Mesenchymal stem cell (in vitro differentiated cells and primary cell): ENCODE measurements around the gene RSPH1.
A peak's percentile ranks its signal among the peaks of the same experiment; 100 is the strongest.

Experiments used
- DNase-seq: peaks from one replicate; pipeline ENCODE4 v3.0.0-alpha.2; 2013
- H2AFZ ChIP-seq: one replicate; pipeline ENCODE4 v1.6.1; 2013; ENCODE audit warnings: low read depth, mild to moderate bottlenecking, control low read depth, inconsistent platforms, low read length, moderate library complexity
- H2AK5ac ChIP-seq: 2 replicates; pipeline ENCODE4 v1.6.1; 2013; ENCODE audit warnings: low read length, moderate library complexity, mild to moderate bottlenecking, inconsistent platforms; ENCODE audit not compliant: severe bottlenecking
- H2BK120ac ChIP-seq: one replicate; pipeline ENCODE4 v1.6.1; 2013; ENCODE audit warnings: low read depth, mild to moderate bottlenecking, inconsistent platforms, low read length, moderate library complexity
- H2BK12ac ChIP-seq, 2 experiments: one replicate each; pipeline ENCODE4 v1.6.1; 2013; ENCODE audit warnings: inconsistent platforms in 2 of 2, low read length in 2 of 2, mild to moderate bottlenecking in 2 of 2, moderate library complexity in 2 of 2, control low read depth in 1 of 2
- H2BK15ac ChIP-seq: one replicate; pipeline ENCODE4 v1.6.1; 2013; ENCODE audit warnings: mild to moderate bottlenecking, low read depth, inconsistent platforms; ENCODE audit not compliant: poor library complexity, severe bottlenecking
- H2BK5ac ChIP-seq: 2 replicates; pipeline ENCODE4 v1.6.1; 2013; ENCODE audit warnings: low read depth, mild to moderate bottlenecking, low read length, control low read depth, inconsistent platforms; ENCODE audit not compliant: poor library complexity, severe bottlenecking
- H3K14ac ChIP-seq, 2 experiments: one replicate each; pipeline ENCODE4 v1.6.1; 2013; ENCODE audit warnings: inconsistent platforms in 2 of 2, low read length in 2 of 2, control low read depth in 1 of 2, mild to moderate bottlenecking in 1 of 2, moderate library complexity in 1 of 2
- H3K18ac ChIP-seq, 2 experiments: one replicate each; pipeline ENCODE4 v1.6.1; 2013; ENCODE audit warnings: inconsistent platforms in 2 of 2, low read length in 2 of 2, control low read depth in 1 of 2, low read depth in 1 of 2, mild to moderate bottlenecking in 1 of 2
- H3K23ac ChIP-seq, 2 experiments: one replicate each; pipeline ENCODE4 v1.6.1; 2013; ENCODE audit warnings: inconsistent platforms in 2 of 2, low read length in 2 of 2, mild to moderate bottlenecking in 2 of 2, moderate library complexity in 2 of 2, control low read depth in 1 of 2
- H3K27ac ChIP-seq: 2 replicates; pipeline ENCODE4 v1.5.1; 2013; ENCODE audit warnings: mild to moderate bottlenecking, moderate library complexity, low read length, control low read depth, inconsistent platforms; ENCODE audit not compliant: poor library complexity, severe bottlenecking
- H3K27me3 ChIP-seq, 2 experiments: 2 replicates each; pipeline versions ENCODE4 v1.6.1 to v1.7.0; 2013; ENCODE audit warnings: low read length in 2 of 2, mild to moderate bottlenecking in 2 of 2, moderate library complexity in 2 of 2, control low read depth in 1 of 2, inconsistent platforms in 1 of 2; ENCODE audit not compliant: control insufficient read depth in 1 of 2, insufficient read depth in 1 of 2
- H3K36me3 ChIP-seq, 2 experiments: 2 replicates each; pipeline versions ENCODE4 v1.6.1 to v1.7.0; 2013; ENCODE audit warnings: low read length in 2 of 2, control low read depth in 1 of 2, inconsistent platforms in 1 of 2, low read depth in 1 of 2, mild to moderate bottlenecking in 1 of 2; ENCODE audit not compliant: insufficient read depth in 2 of 2, control insufficient read depth in 1 of 2
- H3K4ac ChIP-seq, 2 experiments: one replicate each; pipeline ENCODE4 v1.6.1; 2013; ENCODE audit warnings: inconsistent platforms in 2 of 2, low read length in 2 of 2, mild to moderate bottlenecking in 2 of 2, moderate library complexity in 2 of 2, control low read depth in 1 of 2, low read depth in 1 of 2
- H3K4me1 ChIP-seq: 2 replicates; pipeline ENCODE4 v1.6.1; 2013; ENCODE audit warnings: low read depth, low read length, control low read depth; ENCODE audit not compliant: control insufficient read depth, insufficient read depth
- H3K4me2 ChIP-seq: 2 replicates; pipeline ENCODE4 v1.6.1; 2013; ENCODE audit warnings: low read length, mild to moderate bottlenecking, inconsistent platforms; ENCODE audit not compliant: poor library complexity, severe bottlenecking
- H3K4me3 ChIP-seq, 2 experiments: 2 replicates each; pipeline versions ENCODE4 v1.5.1 to v1.7.0; 2013; ENCODE audit warnings: low read length in 2 of 2, mild to moderate bottlenecking in 2 of 2, control low read depth in 1 of 2, low read depth in 1 of 2; ENCODE audit not compliant: insufficient read depth in 1 of 2
- H3K79me1 ChIP-seq: replicated peaks from 2 replicates; pipeline ENCODE4 v1.6.1; 2013; ENCODE audit warnings: mild to moderate bottlenecking, control low read depth, low read length, inconsistent platforms; ENCODE audit not compliant: poor library complexity, severe bottlenecking
- H3K9ac ChIP-seq: 2 replicates; pipeline ENCODE4 v1.7.0; 2013; ENCODE audit warnings: mild to moderate bottlenecking, low read length, moderate library complexity
- H3K9me3 ChIP-seq: 2 replicates; pipeline ENCODE4 v1.7.0; 2013; ENCODE audit warnings: mild to moderate bottlenecking, low read length; ENCODE audit not compliant: control insufficient read depth
- H4K8ac ChIP-seq: one replicate; pipeline ENCODE4 v1.6.1; 2013; ENCODE audit warnings: inconsistent platforms, mild to moderate bottlenecking, low read length, moderate library complexity
- H4K91ac ChIP-seq: one replicate; pipeline ENCODE4 v1.6.1; 2013; ENCODE audit warnings: mild to moderate bottlenecking, low read length, inconsistent platforms
- WGBS: methylation state at CpG from one replicate; pipeline ENCODE4 v1.1.7; 2013; ENCODE audit warnings: mixed read lengths; 5-methylcytosine and 5-hydroxymethylcytosine counted together

The RSPH1 gene

DNA sequence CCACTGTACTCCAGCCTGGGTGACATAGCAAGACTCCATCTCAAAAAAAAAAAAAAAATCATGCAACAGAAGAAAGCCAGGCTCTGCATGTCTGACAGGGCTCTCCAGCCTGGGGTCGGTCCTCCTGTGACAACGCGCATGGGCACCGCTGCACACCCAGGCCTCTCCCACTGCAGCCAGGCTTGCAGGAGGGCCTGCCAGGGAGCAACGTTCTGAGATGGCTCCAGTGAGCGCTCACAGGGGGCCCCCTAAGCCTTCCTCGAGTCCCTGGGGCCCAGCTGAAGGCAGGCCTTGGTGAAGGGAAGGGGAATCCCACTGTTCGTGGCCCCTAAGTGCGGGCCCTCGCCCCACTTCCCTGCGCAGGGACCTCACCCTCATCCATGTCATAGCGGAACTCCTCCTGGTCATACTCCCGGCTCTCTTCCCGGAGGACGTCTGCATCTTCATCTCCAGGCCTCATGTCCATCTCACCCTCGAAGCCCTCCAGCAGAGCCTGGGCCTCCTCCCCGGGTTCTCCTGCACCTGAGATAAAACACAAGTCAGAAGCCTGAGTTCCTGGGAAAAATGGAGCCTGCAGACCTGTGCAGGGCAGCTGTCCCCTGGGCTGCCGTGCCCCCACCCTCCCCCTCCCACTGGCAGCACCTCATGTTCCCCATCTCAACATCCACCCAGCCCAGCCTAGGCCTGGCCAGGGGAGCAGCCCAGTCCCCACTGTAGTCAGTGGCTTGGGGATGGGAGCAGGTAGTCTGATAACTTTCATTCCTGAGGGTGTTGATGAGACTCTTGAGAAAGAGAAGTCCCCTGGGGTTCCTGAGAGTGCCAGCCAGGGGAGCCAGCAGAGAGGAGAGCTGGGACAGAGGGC lies 20.3 kb downstream of the RSPH1 start:
- H3K14ac ChIP-seq, result no peak overlapping the region
- no peak overlapping the region for H3K9ac ChIP-seq
- 86% methylated on average over 18 of the region's 18 CpGs for WGBS
- peaks cover 0 to 29% of the 10 kb centered on the region in 2 experiments for H3K27me3 ChIP-seq
- H2BK12ac ChIP-seq, result no peak overlapping the region
- H4K91ac ChIP-seq, result no peak overlapping the region
- no peak for DNase-seq
- no peaks in the 10 kb centered on the region for H3K9me3 ChIP-seq
- peaks cover 24% of the 10 kb centered on the region for H3K4me1 ChIP-seq
- no peak overlapping the region for H4K8ac ChIP-seq
- H2BK120ac ChIP-seq, result no peak overlapping the region
- H3K4ac ChIP-seq, result no peak overlapping the region
- no peak overlapping the region for H3K4me2 ChIP-seq
- no peak overlapping the region for H3K18ac ChIP-seq
- no peak overlapping the region for H3K23ac ChIP-seq
- H2BK15ac ChIP-seq, result no peak overlapping the region
- no peak overlapping the region for H3K4me3 ChIP-seq
- peaks cover 0 to 2% of the 10 kb centered on the region in 2 experiments for H3K36me3 ChIP-seq
- H2AFZ ChIP-seq, result no peak overlapping the region
- no peaks in the 10 kb centered on the region for H3K79me1 ChIP-seq
- peak overlapping the region; percentile 81 for H3K27ac ChIP-seq
- H2BK5ac ChIP-seq, result no peak overlapping the region
- peak overlapping the region; percentile 25 for H2AK5ac ChIP-seq

DNA sequence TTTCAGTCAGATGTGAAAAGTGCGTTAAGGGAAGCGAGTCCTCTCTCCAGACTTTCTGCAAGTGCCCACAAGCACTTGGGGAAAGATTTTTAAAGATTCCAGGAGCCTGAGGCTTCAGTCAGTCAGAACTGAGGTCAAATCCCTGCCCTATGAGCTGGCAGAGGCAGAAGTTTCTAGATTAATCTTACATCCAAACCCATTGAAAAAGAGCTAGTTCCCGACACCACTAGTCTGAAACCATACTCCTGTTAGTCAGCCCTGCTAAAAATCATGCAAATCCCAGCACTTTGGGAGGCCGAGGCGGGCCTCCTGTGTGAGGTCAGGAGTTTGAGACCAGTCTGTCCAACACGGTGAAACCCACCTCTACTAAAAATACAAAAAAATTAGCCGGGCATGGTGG lies 21.0 kb downstream of the RSPH1 start:
- Histone ChIP-seq H3K9ac (no peak overlapping the region), H3K27me3 (peaks cover 0 to 29% of the 10 kb centered on the region in 2 experiments), H2BK15ac (no peak overlapping the region), H3K23ac (no peak overlapping the region), H3K9me3 (no peaks in the 10 kb centered on the region), H3K4me2 (no peak overlapping the region), H3K14ac (no peak overlapping the region), H2BK5ac (no peak overlapping the region), H2BK12ac (no peak overlapping the region), H3K4me3 (no peak overlapping the region), H3K4ac (no peak overlapping the region), H2AK5ac (no peak overlapping the region), H3K4me1 (peaks cover 24% of the 10 kb centered on the region), H4K91ac (no peak overlapping the region), H2BK120ac (no peak overlapping the region), H3K79me1 (no peaks in the 10 kb centered on the region), H2AFZ (no peak overlapping the region), H4K8ac (no peak overlapping the region), H3K18ac (no peak overlapping the region), H3K36me3 (peaks cover 0 to 2% of the 10 kb centered on the region in 2 experiments), H3K27ac (peak overlapping the region; percentile 81)
- DNase-seq, result no peak
- 74% methylated on average over 7 of the region's 7 CpGs for WGBS

DNA sequence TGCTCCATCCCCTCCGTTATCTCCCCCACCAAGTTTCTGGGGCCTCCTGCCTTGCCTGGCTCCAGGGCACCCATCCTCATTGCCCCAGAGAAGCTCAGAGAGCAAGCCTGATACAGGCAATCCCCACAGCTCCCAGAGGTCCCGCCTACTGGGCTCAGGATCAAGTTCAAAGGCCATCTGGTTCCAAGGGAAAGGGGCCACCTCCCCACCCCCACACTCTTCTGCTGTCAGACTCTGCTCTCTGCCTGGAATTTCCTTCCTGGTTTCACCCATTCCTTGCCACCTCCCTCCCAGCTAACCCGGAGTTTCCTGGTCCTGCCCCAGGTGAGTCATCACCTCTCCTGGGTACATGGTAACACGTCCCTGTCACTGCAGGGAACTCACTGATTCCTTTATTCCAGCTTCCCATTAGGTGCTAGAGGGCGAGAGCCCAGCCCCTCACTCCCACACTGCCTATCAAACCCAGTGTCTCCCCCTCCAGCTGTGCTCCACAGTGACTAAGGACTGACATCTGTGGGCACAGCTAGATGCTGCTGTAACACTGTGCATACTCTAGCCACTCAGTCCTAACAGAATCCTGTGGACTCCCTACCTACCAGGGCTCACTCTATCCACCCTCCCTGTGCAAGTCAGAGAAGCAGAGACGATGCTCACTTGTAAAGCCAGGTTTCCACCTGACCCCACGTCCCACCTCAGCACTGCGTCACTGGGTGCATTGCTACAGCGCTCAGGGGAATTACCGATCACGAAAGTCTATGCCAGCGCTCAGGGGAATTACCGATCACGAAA lies 21.8 kb downstream of the RSPH1 start:
- no peaks in the 10 kb centered on the region for H3K79me1 ChIP-seq
- no peak overlapping the region for H3K23ac ChIP-seq
- H2BK15ac ChIP-seq, result no peak overlapping the region
- peak overlapping the region; percentile 81 for H3K27ac ChIP-seq
- H3K9me3 ChIP-seq, result no peaks in the 10 kb centered on the region
- 53% methylated on average over 12 of the region's 14 CpGs for WGBS
- peak; percentile 26 for DNase-seq
- no peak overlapping the region for H3K4me3 ChIP-seq
- peaks cover 0 to 2% of the 10 kb centered on the region in 2 experiments for H3K36me3 ChIP-seq
- no peak overlapping the region for H3K4ac ChIP-seq
- peak overlapping the region; percentile 79 for H2AK5ac ChIP-seq
- no peak overlapping the region for H4K8ac ChIP-seq
- H3K9ac ChIP-seq, result no peak overlapping the region
- H3K27me3 ChIP-seq, result peaks cover 0 to 26% of the 10 kb centered on the region in 2 experiments
- H4K91ac ChIP-seq, result no peak overlapping the region
- peak overlapping the region; percentile 80 for H2BK5ac ChIP-seq
- peak overlapping the region in 1 of 2 experiments; percentile 38 for H3K14ac ChIP-seq
- H2BK120ac ChIP-seq, result no peak overlapping the region
- no peak overlapping the region for H2AFZ ChIP-seq
- H3K4me2 ChIP-seq, result no peak overlapping the region
- H3K18ac ChIP-seq, result no peak overlapping the region
- peaks cover 24% of the 10 kb centered on the region for H3K4me1 ChIP-seq
- H2BK12ac ChIP-seq, result no peak overlapping the region

DNA sequence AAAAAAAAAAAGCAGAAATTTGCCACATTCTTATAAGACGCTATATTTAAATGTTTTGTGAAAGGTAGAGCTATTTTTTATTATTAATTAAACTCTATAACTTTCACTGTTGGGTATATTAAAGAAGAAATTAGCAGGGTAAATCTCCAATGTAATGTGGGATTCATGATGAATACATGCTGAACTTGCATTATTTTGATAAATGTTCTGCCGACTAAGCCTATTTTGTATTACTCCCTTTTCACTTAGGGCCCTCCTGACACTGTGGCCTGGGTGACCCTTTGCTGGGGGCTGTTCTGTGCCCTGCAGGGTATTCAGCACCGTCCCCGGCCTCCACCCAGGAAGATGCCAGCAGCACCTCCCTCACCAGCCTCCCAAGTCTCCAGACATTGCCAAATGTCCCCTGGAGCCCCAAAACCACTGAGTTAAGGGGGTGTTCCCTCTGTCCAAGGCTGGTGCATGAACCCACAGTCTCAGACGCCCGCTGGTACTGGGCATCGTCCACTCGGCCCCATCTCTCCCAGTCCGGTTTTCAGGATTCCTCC lies 22.5 kb downstream of the RSPH1 start:
- H3K9me3 ChIP-seq, result no peaks in the 10 kb centered on the region
- no peak overlapping the region for H2BK15ac ChIP-seq
- H3K79me1 ChIP-seq, result no peaks in the 10 kb centered on the region
- peak overlapping the region; percentile 80 for H2BK5ac ChIP-seq
- H3K14ac ChIP-seq, result no peak overlapping the region
- H2AFZ ChIP-seq, result no peak overlapping the region
- H2BK120ac ChIP-seq, result no peak overlapping the region
- peak overlapping the region; percentile 79 for H2AK5ac ChIP-seq
- no peak overlapping the region for H2BK12ac ChIP-seq
- no peak overlapping the region for H3K9ac ChIP-seq
- peaks cover 0 to 2% of the 10 kb centered on the region in 2 experiments for H3K36me3 ChIP-seq
- no peak overlapping the region for H3K4me2 ChIP-seq
- no peak overlapping the region for H3K18ac ChIP-seq
- no peak overlapping the region for H3K4ac ChIP-seq
- H4K8ac ChIP-seq, result no peak overlapping the region
- H3K27ac ChIP-seq, result peak overlapping the region; percentile 81
- no peak overlapping the region for H3K4me3 ChIP-seq
- WGBS, result 89% methylated on average over 8 of the region's 9 CpGs
- H3K23ac ChIP-seq, result no peak overlapping the region
- H4K91ac ChIP-seq, result no peak overlapping the region
- DNase-seq, result no peak
- H3K27me3 ChIP-seq, result peaks cover 0 to 23% of the 10 kb centered on the region in 2 experiments
- H3K4me1 ChIP-seq, result peaks cover 22% of the 10 kb centered on the region
